GM23338 (cell line): ENCODE results near the gene DTHD1. TPM values are rescaled to one million over a fixed set of nuclear protein-coding genes. Genes with fewer than 3 reads are reported as not detected.

Experiments used
- ATAC-seq: fragments of 200-7000 bp; cut with Tn5 transposase; 3 replicates; pipeline ENCODE4 v1.9.1; 2020
- DNase-seq: peaks from one replicate; pipeline ENCODE4 v3.0.0-alpha.2; 2015; ENCODE audit warnings: low spot score
- H2AFZ ChIP-seq: fragments of 200-600 bp; sonication (generic); 2 replicates; pipeline ENCODE4 v1.8.0; 2016; ENCODE audit warnings: antibody characterized with exemption, mild to moderate bottlenecking, moderate library complexity
- H3F3A ChIP-seq: fragments of 200-600 bp; sonication (generic); replicated peaks from 2 replicates; pipeline ENCODE4 v1.8.0; 2017; ENCODE audit warnings: antibody characterized with exemption, mixed run types, low read depth
- H3K27ac ChIP-seq: fragments of 200-600 bp; sonication (generic); 2 replicates; pipeline ENCODE4 v1.6.1; 2016; ENCODE audit warnings: low read depth
- H3K27me3 ChIP-seq: fragments of 200-600 bp; sonication (generic); 2 replicates; pipeline ENCODE4 v1.8.0; 2016; ENCODE audit warnings: mild to moderate bottlenecking, mixed run types, moderate library complexity; ENCODE audit not compliant: insufficient read depth
- H3K36me3 ChIP-seq: fragments of 200-600 bp; sonication (generic); 2 replicates; pipeline ENCODE4 v1.8.0; 2016; ENCODE audit warnings: mild to moderate bottlenecking; ENCODE audit not compliant: insufficient read depth
- H3K4me1 ChIP-seq: fragments of 200-600 bp; sonication (generic); 2 replicates; pipeline ENCODE4 v1.8.0; 2016; ENCODE audit warnings: mild to moderate bottlenecking, moderate library complexity; ENCODE audit not compliant: insufficient read depth
- H3K4me2 ChIP-seq: fragments of 200-600 bp; sonication (generic); 2 replicates; pipeline ENCODE4 v1.7.1; 2017; ENCODE audit warnings: mixed run types
- H3K4me3 ChIP-seq: fragments of 200-600 bp; sonication (generic); 2 replicates; pipeline ENCODE4 v1.6.1; 2016; ENCODE audit warnings: mixed run types
- H3K79me2 ChIP-seq: fragments of 200-600 bp; sonication (generic); replicated peaks from 2 replicates; pipeline ENCODE4 v1.8.0; 2017; ENCODE audit warnings: mild to moderate bottlenecking; ENCODE audit not compliant: insufficient read depth
- H3K9me2 ChIP-seq: fragments of 200-600 bp; sonication (generic); 2 replicates; pipeline ENCODE4 v1.8.0; 2017; ENCODE audit not compliant: insufficient read depth
- H4K20me1 ChIP-seq: fragments of 200-600 bp; sonication (generic); replicated peaks from 2 replicates; pipeline ENCODE4 v1.8.0; 2017; ENCODE audit warnings: mild to moderate bottlenecking; ENCODE audit not compliant: insufficient read depth
- H3K27ac Mint-ChIP-seq: 2 replicates; pipeline ENCODE4 v1.8.0; 2020; ENCODE audit warnings: inconsistent platforms, mild to moderate bottlenecking, moderate library complexity, mixed read lengths
- H3K27me3 Mint-ChIP-seq: 3 replicates; pipeline ENCODE4 v1.8.0; 2022; ENCODE audit warnings: low read depth, mild to moderate bottlenecking, moderate library complexity, mixed read lengths, inconsistent platforms; ENCODE audit not compliant: insufficient read depth, poor library complexity
- H3K36me3 Mint-ChIP-seq: 3 replicates; pipeline ENCODE4 v1.8.0; 2021; ENCODE audit warnings: low read depth, mild to moderate bottlenecking, inconsistent platforms, moderate library complexity, mixed read lengths
- H3K4me1 Mint-ChIP-seq: 3 replicates; pipeline ENCODE4 v1.8.0; 2020; ENCODE audit warnings: mild to moderate bottlenecking, inconsistent platforms, mixed read lengths
- H3K4me3 Mint-ChIP-seq: 3 replicates; pipeline ENCODE4 v1.8.0; 2021; ENCODE audit warnings: moderate library complexity, mild to moderate bottlenecking, inconsistent platforms, mixed read lengths
- H3K9me3 Mint-ChIP-seq: 3 replicates; pipeline ENCODE4 v1.8.0; 2020; ENCODE audit warnings: moderate library complexity, mild to moderate bottlenecking, inconsistent platforms, mixed read lengths
- CREB1 ChIP-seq: fragments of 250-450 bp; sonication (Bioruptor Pico); IDR thresholded peaks from 2 replicates; pipeline ENCODE4 v1.5.0; 2020; ENCODE audit warnings: low read depth, mild to moderate bottlenecking, moderate library complexity
- EZH2phosphoT487 ChIP-seq: fragments of 200-600 bp; sonication (generic); IDR thresholded peaks from one replicate; pipeline ENCODE4 v1.8.1; 2018; ENCODE audit warnings: antibody characterized with exemption; ENCODE audit not compliant: unreplicated experiment
- POLR2AphosphoS5 ChIP-seq: IDR thresholded peaks from 2 replicates; pipeline ENCODE4 v1.6.1; 2016; ENCODE audit warnings: antibody characterized with exemption, low read depth
- STAT1 ChIP-seq: IDR thresholded peaks from one replicate; pipeline ENCODE4 v1.6.1; 2016; ENCODE audit warnings: antibody characterized with exemption; ENCODE audit not compliant: unreplicated experiment
- polyA plus RNA-seq: library from polyadenylated mRNA; unstranded; fragments of >200 nt; fragmentation: Nextera tagmentation; extraction: Ambion mirVana; gene quantifications from 2 replicates; pipeline ENCODE4 v1.2.1, GENCODE V29; 2016
- total RNA-seq: library from RNA; depleted of rRNA; stranded (reverse); fragments of >200 nt; shearing (Covaris generic); gene quantifications from 2 replicates; pipeline ENCODE4 v1.2.3, GENCODE V29; 2014
- TF ChIP-seq, protein P1 (sequence below): fragments of 250-450 bp; sonication (Bioruptor Pico); IDR thresholded peaks from 2 replicates; pipeline ENCODE4 v1.5.0; 2020; ENCODE audit warnings: mild to moderate bottlenecking, moderate library complexity
- TF ChIP-seq, protein P2 (sequence below), 2 experiments: fragments of 200-600 bp in 1 of 2; sonication (generic) in 1 of 2; conservative IDR thresholded peaks; 2 replicates each; pipeline versions ENCODE4 v1.5.1 to v1.6.1; 2016 to 2017; ENCODE audit warnings: antibody characterized with exemption in 2 of 2, low read depth in 2 of 2, mild to moderate bottlenecking in 2 of 2, moderate library complexity in 1 of 2
- TF ChIP-seq, protein P3 (sequence below): IDR thresholded peaks from one replicate; pipeline ENCODE4 v1.6.1; 2018; ENCODE audit warnings: antibody characterized with exemption; ENCODE audit not compliant: unreplicated experiment

DTHD1 gene
- total and polyA plus RNA-seq, 2 experiments from 2014 or later: not detected

DNA sequence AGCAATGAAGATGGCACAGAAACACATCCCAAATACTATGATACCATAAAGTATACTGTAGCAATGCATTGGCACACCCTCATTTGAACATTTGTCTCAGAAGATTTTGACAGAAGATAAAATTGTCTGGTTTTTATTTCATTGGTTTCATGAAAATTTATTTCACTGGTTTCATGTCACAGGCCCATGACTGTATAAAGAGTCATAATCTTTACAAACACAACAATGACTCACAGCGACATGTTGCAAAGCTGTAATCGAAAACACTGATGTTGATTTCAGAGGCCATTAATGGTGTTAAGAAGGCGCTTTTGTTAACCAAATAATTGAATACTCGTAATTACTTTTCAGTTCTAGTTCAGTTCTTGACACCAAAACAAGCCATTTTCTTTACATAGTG, 8.1 kb upstream of the DTHD1 start:
- Mint-ChIP-seq H3K9me3 (no peaks in the 10 kb centered on the region), H3K36me3 (no peaks in the 10 kb centered on the region), H3K27me3 (no peaks in the 10 kb centered on the region), H3K27ac (no peak overlapping the region), H3K4me3 (no peak overlapping the region), H3K4me1 (peaks cover 3% of the 10 kb centered on the region; the same call in 1 of the 3 replicates)
- Histone ChIP-seq H2AFZ (no peak overlapping the region), H3K9me2 (no peaks in the 10 kb centered on the region), H3K4me1 (peaks cover 6% of the 10 kb centered on the region; the same call in 1 of the 2 replicates), H3K79me2 (no peaks in the 10 kb centered on the region), H3K27me3 (no peaks in the 10 kb centered on the region), H3K4me3 (no peak overlapping the region), H3K4me2 (no peak overlapping the region), H3F3A (no peaks in the 10 kb centered on the region), H3K36me3 (no peaks in the 10 kb centered on the region), H4K20me1 (no peaks in the 10 kb centered on the region), H3K27ac (no peak overlapping the region)
- ATAC-seq: no peak
- TF ChIP-seq, protein P1, sequence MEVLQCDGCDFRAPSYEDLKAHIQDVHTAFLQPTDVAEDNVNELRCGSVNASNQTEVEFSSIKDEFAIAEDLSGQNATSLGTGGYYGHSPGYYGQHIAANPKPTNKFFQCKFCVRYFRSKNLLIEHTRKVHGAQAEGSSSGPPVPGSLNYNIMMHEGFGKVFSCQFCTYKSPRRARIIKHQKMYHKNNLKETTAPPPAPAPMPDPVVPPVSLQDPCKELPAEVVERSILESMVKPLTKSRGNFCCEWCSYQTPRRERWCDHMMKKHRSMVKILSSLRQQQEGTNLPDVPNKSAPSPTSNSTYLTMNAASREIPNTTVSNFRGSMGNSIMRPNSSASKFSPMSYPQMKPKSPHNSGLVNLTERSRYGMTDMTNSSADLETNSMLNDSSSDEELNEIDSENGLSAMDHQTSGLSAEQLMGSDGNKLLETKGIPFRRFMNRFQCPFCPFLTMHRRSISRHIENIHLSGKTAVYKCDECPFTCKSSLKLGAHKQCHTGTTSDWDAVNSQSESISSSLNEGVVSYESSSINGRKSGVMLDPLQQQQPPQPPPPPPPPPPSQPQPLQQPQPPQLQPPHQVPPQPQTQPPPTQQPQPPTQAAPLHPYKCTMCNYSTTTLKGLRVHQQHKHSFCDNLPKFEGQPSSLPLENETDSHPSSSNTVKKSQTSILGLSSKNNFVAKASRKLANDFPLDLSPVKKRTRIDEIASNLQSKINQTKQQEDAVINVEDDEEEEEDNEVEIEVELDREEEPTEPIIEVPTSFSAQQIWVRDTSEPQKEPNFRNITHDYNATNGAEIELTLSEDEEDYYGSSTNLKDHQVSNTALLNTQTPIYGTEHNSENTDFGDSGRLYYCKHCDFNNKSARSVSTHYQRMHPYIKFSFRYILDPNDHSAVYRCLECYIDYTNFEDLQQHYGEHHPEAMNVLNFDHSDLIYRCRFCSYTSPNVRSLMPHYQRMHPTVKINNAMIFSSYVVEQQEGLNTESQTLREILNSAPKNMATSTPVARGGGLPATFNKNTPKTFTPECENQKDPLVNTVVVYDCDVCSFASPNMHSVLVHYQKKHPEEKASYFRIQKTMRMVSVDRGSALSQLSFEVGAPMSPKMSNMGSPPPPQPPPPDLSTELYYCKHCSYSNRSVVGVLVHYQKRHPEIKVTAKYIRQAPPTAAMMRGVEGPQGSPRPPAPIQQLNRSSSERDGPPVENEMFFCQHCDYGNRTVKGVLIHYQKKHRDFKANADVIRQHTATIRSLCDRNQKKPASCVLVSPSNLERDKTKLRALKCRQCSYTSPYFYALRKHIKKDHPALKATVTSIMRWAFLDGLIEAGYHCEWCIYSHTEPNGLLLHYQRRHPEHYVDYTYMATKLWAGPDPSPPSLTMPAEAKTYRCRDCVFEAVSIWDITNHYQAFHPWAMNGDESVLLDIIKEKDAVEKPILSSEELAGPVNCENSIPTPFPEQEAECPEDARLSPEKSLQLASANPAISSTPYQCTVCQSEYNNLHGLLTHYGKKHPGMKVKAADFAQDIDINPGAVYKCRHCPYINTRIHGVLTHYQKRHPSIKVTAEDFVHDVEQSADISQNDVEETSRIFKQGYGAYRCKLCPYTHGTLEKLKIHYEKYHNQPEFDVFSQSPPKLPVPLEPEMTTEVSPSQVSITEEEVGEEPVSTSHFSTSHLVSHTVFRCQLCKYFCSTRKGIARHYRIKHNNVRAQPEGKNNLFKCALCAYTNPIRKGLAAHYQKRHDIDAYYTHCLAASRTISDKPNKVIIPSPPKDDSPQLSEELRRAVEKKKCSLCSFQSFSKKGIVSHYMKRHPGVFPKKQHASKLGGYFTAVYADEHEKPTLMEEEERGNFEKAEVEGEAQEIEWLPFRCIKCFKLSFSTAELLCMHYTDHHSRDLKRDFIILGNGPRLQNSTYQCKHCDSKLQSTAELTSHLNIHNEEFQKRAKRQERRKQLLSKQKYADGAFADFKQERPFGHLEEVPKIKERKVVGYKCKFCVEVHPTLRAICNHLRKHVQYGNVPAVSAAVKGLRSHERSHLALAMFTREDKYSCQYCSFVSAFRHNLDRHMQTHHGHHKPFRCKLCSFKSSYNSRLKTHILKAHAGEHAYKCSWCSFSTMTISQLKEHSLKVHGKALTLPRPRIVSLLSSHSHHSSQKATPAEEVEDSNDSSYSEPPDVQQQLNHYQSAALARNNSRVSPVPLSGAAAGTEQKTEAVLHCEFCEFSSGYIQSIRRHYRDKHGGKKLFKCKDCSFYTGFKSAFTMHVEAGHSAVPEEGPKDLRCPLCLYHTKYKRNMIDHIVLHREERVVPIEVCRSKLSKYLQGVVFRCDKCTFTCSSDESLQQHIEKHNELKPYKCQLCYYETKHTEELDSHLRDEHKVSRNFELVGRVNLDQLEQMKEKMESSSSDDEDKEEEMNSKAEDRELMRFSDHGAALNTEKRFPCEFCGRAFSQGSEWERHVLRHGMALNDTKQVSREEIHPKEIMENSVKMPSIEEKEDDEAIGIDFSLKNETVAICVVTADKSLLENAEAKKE: no peak
- TF ChIP-seq POLR2AphosphoS5: no peak
- DNase-seq: no peak

DNA sequence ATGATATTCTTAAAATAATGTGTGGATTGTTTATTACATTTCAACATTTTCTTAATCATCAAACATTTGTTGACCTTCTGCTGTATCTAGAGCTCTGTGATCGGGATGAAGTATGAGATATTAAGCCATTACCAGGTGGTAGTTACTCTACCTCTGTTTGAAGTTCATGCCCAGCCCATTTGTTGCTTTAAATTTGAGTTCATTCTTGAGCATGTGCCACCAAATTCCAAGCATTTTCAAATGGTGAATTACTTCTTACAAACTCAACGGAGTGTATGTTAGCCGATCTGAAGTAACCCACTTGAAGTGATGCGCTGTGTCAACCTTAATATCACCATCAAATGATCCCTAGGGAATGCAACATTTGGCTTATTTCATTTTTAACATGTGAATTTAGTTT, 7.3 kb upstream of the DTHD1 start:
- no peaks in the 10 kb centered on the region for H4K20me1 ChIP-seq
- DNase-seq: no peak
- no peaks in the 10 kb centered on the region for H3K36me3 ChIP-seq
- ATAC-seq: no peak
- H3K27ac ChIP-seq: no peak overlapping the region
- H3F3A ChIP-seq: no peaks in the 10 kb centered on the region
- no peak overlapping the region for H3K27ac Mint-ChIP-seq
- no peak overlapping the region for H2AFZ ChIP-seq
- H3K79me2 ChIP-seq: no peaks in the 10 kb centered on the region
- no peak overlapping the region for H3K4me3 ChIP-seq
- H3K4me1 Mint-ChIP-seq: peaks cover 3% of the 10 kb centered on the region; the same call in 1 of the 3 replicates
- no peak overlapping the region for H3K4me3 Mint-ChIP-seq
- H3K27me3 ChIP-seq: no peaks in the 10 kb centered on the region
- no peaks in the 10 kb centered on the region for H3K27me3 Mint-ChIP-seq
- no peaks in the 10 kb centered on the region for H3K9me3 Mint-ChIP-seq
- H3K36me3 Mint-ChIP-seq: no peaks in the 10 kb centered on the region
- H3K4me1 ChIP-seq: peaks cover 6% of the 10 kb centered on the region; the same call in 1 of the 2 replicates
- H3K4me2 ChIP-seq: no peak overlapping the region
- H3K9me2 ChIP-seq: no peaks in the 10 kb centered on the region
- no peak for TF ChIP-seq POLR2AphosphoS5
- TF ChIP-seq, protein P2, sequence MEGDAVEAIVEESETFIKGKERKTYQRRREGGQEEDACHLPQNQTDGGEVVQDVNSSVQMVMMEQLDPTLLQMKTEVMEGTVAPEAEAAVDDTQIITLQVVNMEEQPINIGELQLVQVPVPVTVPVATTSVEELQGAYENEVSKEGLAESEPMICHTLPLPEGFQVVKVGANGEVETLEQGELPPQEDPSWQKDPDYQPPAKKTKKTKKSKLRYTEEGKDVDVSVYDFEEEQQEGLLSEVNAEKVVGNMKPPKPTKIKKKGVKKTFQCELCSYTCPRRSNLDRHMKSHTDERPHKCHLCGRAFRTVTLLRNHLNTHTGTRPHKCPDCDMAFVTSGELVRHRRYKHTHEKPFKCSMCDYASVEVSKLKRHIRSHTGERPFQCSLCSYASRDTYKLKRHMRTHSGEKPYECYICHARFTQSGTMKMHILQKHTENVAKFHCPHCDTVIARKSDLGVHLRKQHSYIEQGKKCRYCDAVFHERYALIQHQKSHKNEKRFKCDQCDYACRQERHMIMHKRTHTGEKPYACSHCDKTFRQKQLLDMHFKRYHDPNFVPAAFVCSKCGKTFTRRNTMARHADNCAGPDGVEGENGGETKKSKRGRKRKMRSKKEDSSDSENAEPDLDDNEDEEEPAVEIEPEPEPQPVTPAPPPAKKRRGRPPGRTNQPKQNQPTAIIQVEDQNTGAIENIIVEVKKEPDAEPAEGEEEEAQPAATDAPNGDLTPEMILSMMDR (conservative IDR thresholded peaks at IDR 0.05; ENCODE audit: low read depth in 2 of 2): no peak
- TF ChIP-seq CREB1 (CRISPR knock-in tag): no peak
- TF ChIP-seq, protein P3, sequence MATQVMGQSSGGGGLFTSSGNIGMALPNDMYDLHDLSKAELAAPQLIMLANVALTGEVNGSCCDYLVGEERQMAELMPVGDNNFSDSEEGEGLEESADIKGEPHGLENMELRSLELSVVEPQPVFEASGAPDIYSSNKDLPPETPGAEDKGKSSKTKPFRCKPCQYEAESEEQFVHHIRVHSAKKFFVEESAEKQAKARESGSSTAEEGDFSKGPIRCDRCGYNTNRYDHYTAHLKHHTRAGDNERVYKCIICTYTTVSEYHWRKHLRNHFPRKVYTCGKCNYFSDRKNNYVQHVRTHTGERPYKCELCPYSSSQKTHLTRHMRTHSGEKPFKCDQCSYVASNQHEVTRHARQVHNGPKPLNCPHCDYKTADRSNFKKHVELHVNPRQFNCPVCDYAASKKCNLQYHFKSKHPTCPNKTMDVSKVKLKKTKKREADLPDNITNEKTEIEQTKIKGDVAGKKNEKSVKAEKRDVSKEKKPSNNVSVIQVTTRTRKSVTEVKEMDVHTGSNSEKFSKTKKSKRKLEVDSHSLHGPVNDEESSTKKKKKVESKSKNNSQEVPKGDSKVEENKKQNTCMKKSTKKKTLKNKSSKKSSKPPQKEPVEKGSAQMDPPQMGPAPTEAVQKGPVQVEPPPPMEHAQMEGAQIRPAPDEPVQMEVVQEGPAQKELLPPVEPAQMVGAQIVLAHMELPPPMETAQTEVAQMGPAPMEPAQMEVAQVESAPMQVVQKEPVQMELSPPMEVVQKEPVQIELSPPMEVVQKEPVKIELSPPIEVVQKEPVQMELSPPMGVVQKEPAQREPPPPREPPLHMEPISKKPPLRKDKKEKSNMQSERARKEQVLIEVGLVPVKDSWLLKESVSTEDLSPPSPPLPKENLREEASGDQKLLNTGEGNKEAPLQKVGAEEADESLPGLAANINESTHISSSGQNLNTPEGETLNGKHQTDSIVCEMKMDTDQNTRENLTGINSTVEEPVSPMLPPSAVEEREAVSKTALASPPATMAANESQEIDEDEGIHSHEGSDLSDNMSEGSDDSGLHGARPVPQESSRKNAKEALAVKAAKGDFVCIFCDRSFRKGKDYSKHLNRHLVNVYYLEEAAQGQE: no peak
- TF ChIP-seq EZH2phosphoT487: no peak
- no peak for TF ChIP-seq STAT1
